Heart right ventricle (tissue), 16 donors: ENCODE results near the gene ZRANB1. TPM values are rescaled to one million over a fixed set of nuclear protein-coding genes. Genes with fewer than 3 reads are reported as not detected.
A peak's percentile ranks its signal among the peaks of the same experiment; 100 is the strongest.

Source experiments
- ATAC-seq, 8 donors: fragments of 200-7000 bp; cut with Tn5 transposase; one replicate each; pipeline ENCODE4 v1.9.1; 2020; ENCODE audit warnings: mild to moderate bottlenecking in 8 of 8, moderate library complexity in 8 of 8, moderate number of reproducible peaks in 1 of 8
- DNase-seq, 2 donors: peaks; one replicate each; pipeline ENCODE4 v3.0.0-alpha.2; 2020
- H3K27ac ChIP-seq, 10 donors: fragments of 200-600 bp; sonication (generic) in 2 of 10; one replicate each; pipeline versions ENCODE4 v1.5.0 to v1.8.0; 2020 to 2022; ENCODE audit warnings: mild to moderate bottlenecking in 3 of 10
- H3K27me3 ChIP-seq, 7 donors: fragments of 200-600 bp; one replicate each; pipeline ENCODE4 v1.8.0; 2021 to 2022; ENCODE audit warnings: mild to moderate bottlenecking in 2 of 7
- H3K36me3 ChIP-seq, 9 donors: fragments of 200-600 bp; sonication (generic) in 1 of 9; one replicate each; pipeline versions ENCODE4 v1.5.0 to v1.8.0; 2020 to 2022; ENCODE audit warnings: mild to moderate bottlenecking in 2 of 9
- H3K4me1 ChIP-seq, 9 donors: fragments of 200-600 bp; sonication (generic) in 1 of 9; one replicate each; pipeline versions ENCODE4 v1.5.0 to v1.8.0; 2020 to 2022; ENCODE audit warnings: mild to moderate bottlenecking in 4 of 9
- H3K4me3 ChIP-seq, 10 donors: fragments of 200-600 bp; sonication (generic) in 2 of 10; one replicate each; pipeline versions ENCODE4 v1.5.0 to v1.8.0; 2020 to 2022; ENCODE audit warnings: mild to moderate bottlenecking in 7 of 10, moderate library complexity in 2 of 10
- H3K9me3 ChIP-seq, 11 donors: fragments of 200-600 bp in 10 of 11; sonication (generic) in 2 of 11; one replicate each; pipeline versions ENCODE4 v1.5.0 to v1.8.0; 2013 to 2022; ENCODE audit warnings: mild to moderate bottlenecking in 2 of 11, control low read depth in 1 of 11, moderate library complexity in 1 of 11
- WGBS, 2 donors: extraction: QIAGEN DNeasy Blood & Tissue Kit; methylation state at CpG; one replicate each; pipeline ENCODE4 v1.1.7; 2013; ENCODE audit warnings: inconsistent platforms in 1 of 2; 5-methylcytosine and 5-hydroxymethylcytosine counted together
- intact Hi-C, 10 donors: fragments of 100-400 bp; cut with DNase I; formaldehyde crosslinking; loops; one replicate each; pipeline versions ENCODE4 v1.11.1 to v1.14.2; 2022
- polyA plus RNA-seq, 2 donors: library from polyadenylated mRNA; stranded (reverse); fragments of 200-250 nt; gene quantifications; one replicate each; pipeline ENCODE4 v1.2.3, GENCODE V29; 2013
- total RNA-seq, 10 donors: library from RNA; stranded (reverse); fragmentation: NEBNext Ultra II Directional in 3 of 10; extraction: Animal tissue kit (Norgen Biotek cat#: 25700) in 3 of 10; gene quantifications; one replicate each; pipeline versions ENCODE4 v1.2.1 to v1.2.4, GENCODE V29; 2021 to 2023
- TF ChIP-seq, protein P1 (sequence below), 9 donors: fragments of 200-600 bp; sonication (generic) in 2 of 9; IDR thresholded peaks; one replicate each; pipeline versions ENCODE4 v1.5.0 to v1.8.0; 2021 to 2022; ENCODE audit warnings: antibody characterized with exemption in 9 of 9, mild to moderate bottlenecking in 5 of 9, moderate library complexity in 1 of 9
- donor health status: Arrhythmogenic right ventricular cardiomyopathy.
- donor health status: ischemic (EF 13 %, LVEDD 7.1; RV severe dilation, severe dysfunction).
- donor health status: healthy with polysubstance abuse.
- donor health status: DM: no; HTN: yes; CAD: no.
- donor health status: DM: no; HTN: no; CAD: no.
- donor health status: ischemic (EF 25% LVEDD 6.9; RV normal size, moderate dysfunction).
- donor health status: ischemic (EF 25% LVEDD 5.7; RV mildly dilated, moderate dysfunction).
- donor health status: healthy.
- donor health status: DM: yes; HTN: yes; CAD: no.
- donor health status: Ischemic cardiomyopathy.
- donor health status: ischemic (EF 35%, LVEDD 5.7; RV mildly dilated, moderate dysfunction).
- donor health status: nonischemic (EF 11% LVEDD 7.7; RV severe dilation, severe dysfunction).
- donor health status: DM: yes; HTN: yes; CAD: no.
- donor health status: PGD.
- donor health status: ischemic (EF 29% LVEDD 5.4; RV normal size, mild dysfunction).
- donor health status: nonischemic (EF 23%, LVEDD 6.1; RV moderate dilation, normal function).

The ZRANB1 gene
- total and polyA plus RNA-seq, 12 donors: 13.0 to 33.2 (median 27.5) TPM

DNA sequence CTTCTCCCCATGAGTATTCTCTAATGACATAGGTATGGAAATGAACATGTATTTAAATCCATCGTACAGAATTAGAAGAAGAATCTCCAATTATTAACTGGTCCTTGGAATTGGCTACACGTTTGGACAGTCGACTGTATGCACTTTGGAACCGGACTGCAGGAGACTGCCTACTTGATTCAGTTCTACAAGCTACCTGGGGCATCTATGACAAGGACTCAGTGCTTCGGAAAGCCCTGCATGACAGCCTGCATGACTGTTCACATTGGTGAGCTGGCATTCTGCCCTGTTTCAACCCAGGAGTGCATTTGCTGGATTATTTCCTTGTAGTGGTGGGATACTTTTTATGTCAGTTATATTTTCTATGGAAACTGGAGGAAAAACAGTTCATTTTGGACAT lies 32.2 kb downstream of the ZRANB1 start:
- TF ChIP-seq, protein P1, sequence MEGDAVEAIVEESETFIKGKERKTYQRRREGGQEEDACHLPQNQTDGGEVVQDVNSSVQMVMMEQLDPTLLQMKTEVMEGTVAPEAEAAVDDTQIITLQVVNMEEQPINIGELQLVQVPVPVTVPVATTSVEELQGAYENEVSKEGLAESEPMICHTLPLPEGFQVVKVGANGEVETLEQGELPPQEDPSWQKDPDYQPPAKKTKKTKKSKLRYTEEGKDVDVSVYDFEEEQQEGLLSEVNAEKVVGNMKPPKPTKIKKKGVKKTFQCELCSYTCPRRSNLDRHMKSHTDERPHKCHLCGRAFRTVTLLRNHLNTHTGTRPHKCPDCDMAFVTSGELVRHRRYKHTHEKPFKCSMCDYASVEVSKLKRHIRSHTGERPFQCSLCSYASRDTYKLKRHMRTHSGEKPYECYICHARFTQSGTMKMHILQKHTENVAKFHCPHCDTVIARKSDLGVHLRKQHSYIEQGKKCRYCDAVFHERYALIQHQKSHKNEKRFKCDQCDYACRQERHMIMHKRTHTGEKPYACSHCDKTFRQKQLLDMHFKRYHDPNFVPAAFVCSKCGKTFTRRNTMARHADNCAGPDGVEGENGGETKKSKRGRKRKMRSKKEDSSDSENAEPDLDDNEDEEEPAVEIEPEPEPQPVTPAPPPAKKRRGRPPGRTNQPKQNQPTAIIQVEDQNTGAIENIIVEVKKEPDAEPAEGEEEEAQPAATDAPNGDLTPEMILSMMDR (IDR thresholded peaks at IDR 0.05): no peak
- H3K4me1 ChIP-seq: peaks cover 4 to 48% (median 30%) of the 10 kb centered on the region in 9 donors
- WGBS, 2 donors: 74 to 78% methylated on average over 5 of the region's 5 CpGs

DNA sequence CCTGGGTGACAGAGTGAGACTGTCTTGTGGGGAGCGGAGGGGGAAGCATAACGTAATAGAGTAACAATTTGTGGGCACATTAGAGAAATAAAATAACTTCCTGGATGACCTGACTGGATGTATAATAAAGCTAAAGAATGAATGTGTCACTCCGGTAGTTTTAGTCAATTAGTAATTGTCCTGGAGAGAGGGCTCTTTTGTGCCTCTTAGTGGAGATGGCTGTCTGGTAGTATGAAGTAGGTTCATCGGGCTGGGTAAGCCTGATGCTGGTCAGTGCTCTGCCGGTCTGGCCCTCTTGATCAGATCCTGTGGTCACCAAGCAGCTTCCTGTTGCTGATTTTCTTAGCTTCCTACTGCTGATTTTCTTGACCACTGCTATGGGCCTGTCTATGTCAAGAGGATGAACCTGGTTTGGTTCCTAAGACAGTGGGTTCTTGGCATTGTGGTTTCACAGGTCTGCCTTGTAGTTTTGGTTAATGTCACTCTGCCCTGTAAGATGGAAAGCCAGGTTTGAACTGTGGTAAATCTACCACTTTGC lies 34.1 kb downstream of the ZRANB1 start:
- H3K27me3 ChIP-seq: no peaks in the 10 kb centered on the region
- H3K27ac ChIP-seq: no peak overlapping the region
- WGBS, 2 donors: 76 to 77% methylated on average over 5 of the region's 5 CpGs
- H3K36me3 ChIP-seq: peaks cover 0 to 61% (median 11%) of the 10 kb centered on the region in 9 donors
- no peak overlapping the region for H3K4me3 ChIP-seq
- intact Hi-C loops: loop anchor here in 3 of 10 donors (10.0 kb wide), 2 partner anchors 51 to 61 kb away; no protein-coding TSS in a partner anchor
- DNase-seq (no peak), ATAC-seq (peak in 2 of 8 donors; percentile 17 to 29)
- TF ChIP-seq, protein P1 (IDR thresholded peaks at IDR 0.05): no peak
- no peaks in the 10 kb centered on the region for H3K9me3 ChIP-seq
- peaks cover 2 to 32% (median 14%) of the 10 kb centered on the region in 9 donors for H3K4me1 ChIP-seq

More for the DNA sequence above, 32.2 kb downstream of the ZRANB1 start:
- Histone ChIP-seq H3K27ac (no peak overlapping the region), H3K9me3 (no peaks in the 10 kb centered on the region), H3K27me3 (no peaks in the 10 kb centered on the region), H3K4me3 (no peak overlapping the region), H3K36me3 (peaks cover 0 to 62% (median 11%) of the 10 kb centered on the region in 9 donors)
- ATAC-seq: no peak
- DNase-seq: no peak
- intact Hi-C loops: loop anchor here in 3 of 10 donors (10.0 kb wide), 2 partner anchors 49 to 59 kb away; no protein-coding TSS in a partner anchor

DNA sequence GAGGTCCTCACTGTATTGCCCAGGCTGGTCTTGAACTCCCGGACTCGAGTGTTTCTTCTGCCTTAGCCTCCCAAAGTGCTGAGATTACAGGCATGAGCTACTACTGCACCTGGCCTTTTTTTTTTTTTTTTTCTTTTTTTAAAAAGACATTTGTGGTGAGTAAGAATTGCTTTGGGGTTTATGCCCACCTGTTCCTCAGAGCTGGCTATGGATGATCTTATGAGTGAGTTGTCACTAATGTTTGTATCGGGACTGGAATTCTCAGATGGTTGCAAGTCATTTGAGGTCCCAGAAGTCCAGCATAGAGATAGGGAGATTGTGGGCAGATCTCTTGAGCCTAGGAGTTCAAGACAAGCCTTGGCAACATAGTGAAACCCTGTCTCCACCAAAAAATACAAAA lies 35.2 kb downstream of the ZRANB1 start:
- DNase-seq (no peak), ATAC-seq (peak in 1 of 8 donors; percentile 22)
- Histone ChIP-seq H3K27ac (no peak overlapping the region), H3K27me3 (no peaks in the 10 kb centered on the region), H3K4me1 (peaks cover 0 to 21% (median 5%) of the 10 kb centered on the region in 9 donors), H3K4me3 (no peak overlapping the region), H3K36me3 (peaks cover 0 to 65% (median 12%) of the 10 kb centered on the region in 9 donors), H3K9me3 (no peaks in the 10 kb centered on the region)
- intact Hi-C loops: loop anchor here in 3 of 10 donors (10.0 kb wide), 2 partner anchors 52 to 62 kb away; no protein-coding TSS in a partner anchor
- 79 to 96% methylated on average over 3 of the region's 3 CpGs for WGBS, 2 donors
- TF ChIP-seq, protein P1 (IDR thresholded peaks at IDR 0.05): no peak

DNA sequence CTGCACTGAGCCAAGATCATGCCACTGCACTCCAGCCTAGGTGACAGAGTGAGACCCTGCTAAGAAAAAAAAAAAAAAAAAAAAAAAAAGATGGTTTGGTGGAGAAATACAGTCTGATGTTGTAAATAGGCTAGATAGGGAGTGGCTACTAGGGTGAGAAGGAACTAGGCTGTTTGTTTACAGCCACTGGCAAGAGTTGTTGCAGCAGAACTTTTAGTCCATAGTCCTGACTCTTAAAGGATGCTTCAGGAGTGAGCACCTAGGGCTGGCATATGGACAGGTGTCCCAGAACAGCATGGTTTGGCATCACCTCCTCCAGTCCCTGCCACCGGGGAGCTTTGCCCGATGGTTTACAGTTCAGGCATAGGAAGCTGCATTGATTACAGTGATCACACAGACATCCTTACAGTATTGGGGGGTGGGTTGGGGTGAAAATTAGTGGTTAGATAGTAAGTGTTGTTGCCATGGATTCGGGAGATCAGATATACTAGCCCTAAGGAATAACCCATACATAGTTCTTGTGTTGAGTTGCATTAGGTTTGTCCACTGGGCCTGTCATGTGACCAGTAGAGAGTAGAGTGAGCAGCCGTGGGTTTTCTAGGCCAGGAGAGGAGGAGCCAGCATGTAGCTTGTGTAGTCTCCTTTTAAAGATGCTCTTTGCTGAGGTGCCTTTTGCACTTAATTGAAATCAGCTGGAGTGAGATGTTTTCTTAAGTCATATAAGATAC lies 35.9 kb downstream of the ZRANB1 start:
- peak in 7 of 8 donors; percentile 31 to 69 (median 41) for ATAC-seq
- 71 to 74% methylated on average over 4 of the region's 4 CpGs for WGBS, 2 donors
- DNase-seq: no peak
- Histone ChIP-seq H3K36me3 (peaks cover 0 to 66% (median 19%) of the 10 kb centered on the region in 9 donors), H3K9me3 (no peaks in the 10 kb centered on the region), H3K27me3 (no peaks in the 10 kb centered on the region), H3K4me3 (no peak overlapping the region), H3K4me1 (peaks cover 0 to 17% (median 5%) of the 10 kb centered on the region in 9 donors), H3K27ac (no peak overlapping the region)
- intact Hi-C loops: loop anchor here in 3 of 10 donors (10.0 kb wide), 2 partner anchors 53 to 63 kb away; no protein-coding TSS in a partner anchor
- TF ChIP-seq, protein P1 (IDR thresholded peaks at IDR 0.05): no peak
